ACC112 (cell line): ENCODE results near the gene VASH2.

Source experiments
- H2AFZ ChIP-seq: fragments of 200-600 bp; sonication (generic); one replicate; pipeline ENCODE4 v1.6.0; 2017; ENCODE audit warnings: antibody characterized with exemption, low read length; ENCODE audit not compliant: unreplicated experiment
- H3K27ac ChIP-seq: fragments of 200-600 bp; sonication (generic); 2 replicates; pipeline ENCODE4 v1.5.1; 2014; ENCODE audit warnings: low read depth, mild to moderate bottlenecking, antibody characterized with exemption, low read length, moderate library complexity
- H3K27me3 ChIP-seq: fragments of 200-600 bp; sonication (generic); 2 replicates; pipeline ENCODE4 v1.6.1; 2014; ENCODE audit warnings: mild to moderate bottlenecking, antibody characterized with exemption, low read length, moderate library complexity, mixed read lengths; ENCODE audit not compliant: insufficient read depth
- H3K36me3 ChIP-seq: fragments of 200-600 bp; sonication (generic); 2 replicates; pipeline ENCODE4 v1.6.1; 2016; ENCODE audit warnings: mild to moderate bottlenecking, antibody characterized with exemption, low read length, moderate library complexity, mixed read lengths; ENCODE audit not compliant: insufficient read depth
- H3K4me1 ChIP-seq: fragments of 200-600 bp; sonication (generic); one replicate; pipeline ENCODE4 v1.6.1; 2016; ENCODE audit warnings: low read length, mixed read lengths; ENCODE audit not compliant: insufficient read depth, unreplicated experiment, control insufficient read depth
- H3K4me3 ChIP-seq: fragments of 200-600 bp; sonication (generic); 2 replicates; pipeline ENCODE4 v1.5.1; 2014; ENCODE audit warnings: mild to moderate bottlenecking, low read depth, low read length
- H3K79me2 ChIP-seq: fragments of 200-600 bp; sonication (generic); one replicate; pipeline ENCODE4 v1.6.0; 2016; ENCODE audit warnings: low read length; ENCODE audit not compliant: control insufficient read depth, unreplicated experiment, insufficient read depth

VASH2 gene

GRCh38 chr1:212930986-212931678, 19.2 kb upstream of the VASH2 start:
- H3K79me2 ChIP-seq: no peaks in the 10 kb centered on the region
- no peak overlapping the region for H3K4me3 ChIP-seq
- H3K27ac ChIP-seq: no peak overlapping the region
- H3K4me1 ChIP-seq: no peaks in the 10 kb centered on the region
- H3K36me3 ChIP-seq: no peaks in the 10 kb centered on the region
- no peak overlapping the region for H2AFZ ChIP-seq
- peaks cover 7% of the 10 kb centered on the region; the same call in 1 of the 2 replicates for H3K27me3 ChIP-seq

- no peaks in the 10 kb centered on the region for H3K4me1 ChIP-seq
Observed at GRCh38 chr1:212933815-212934471, 16.4 kb upstream of the VASH2 start.

GRCh38 chr1:212935387-212935981, 14.9 kb upstream of the VASH2 start:
- no peak overlapping the region for H3K27ac ChIP-seq
- H3K27me3 ChIP-seq: peaks cover 13% of the 10 kb centered on the region; the same call in 1 of the 2 replicates
- no peaks in the 10 kb centered on the region for H3K36me3 ChIP-seq
- H3K79me2 ChIP-seq: no peaks in the 10 kb centered on the region
- H3K4me3 ChIP-seq: no peak overlapping the region
- H2AFZ ChIP-seq: no peak overlapping the region
- H3K4me1 ChIP-seq: no peaks in the 10 kb centered on the region

More at GRCh38 chr1:212933815-212934471, 16.4 kb upstream of the VASH2 start:
- Histone ChIP-seq H2AFZ (no peak overlapping the region), H3K27me3 (peaks cover 7% of the 10 kb centered on the region; the same call in 1 of the 2 replicates), H3K79me2 (no peaks in the 10 kb centered on the region), H3K4me3 (no peak overlapping the region), H3K27ac (no peak overlapping the region), H3K36me3 (no peaks in the 10 kb centered on the region)

GRCh38 chr1:212937034-212937433, 13.3 kb upstream of the VASH2 start:
- Histone ChIP-seq H3K27me3 (peaks cover 16% of the 10 kb centered on the region; the same call in 1 of the 2 replicates), H3K4me3 (no peak overlapping the region), H3K4me1 (no peaks in the 10 kb centered on the region), H3K79me2 (no peaks in the 10 kb centered on the region), H3K36me3 (no peaks in the 10 kb centered on the region), H3K27ac (no peak overlapping the region), H2AFZ (no peak overlapping the region)

- Histone ChIP-seq H3K36me3 (no peaks in the 10 kb centered on the region), H3K27ac (no peak overlapping the region), H3K79me2 (no peaks in the 10 kb centered on the region), H3K27me3 (peaks cover 16% of the 10 kb centered on the region; the same call in 1 of the 2 replicates), H3K4me3 (no peak overlapping the region), H3K4me1 (no peaks in the 10 kb centered on the region), H2AFZ (no peak overlapping the region)
Observed at GRCh38 chr1:212938846-212939245, 11.5 kb upstream of the VASH2 start.

GRCh38 chr1:212941452-212941851, 8.9 kb upstream of the VASH2 start:
- no peaks in the 10 kb centered on the region for H3K4me1 ChIP-seq
- H3K27ac ChIP-seq: no peak overlapping the region
- no peaks in the 10 kb centered on the region for H3K36me3 ChIP-seq
- no peak overlapping the region for H3K4me3 ChIP-seq
- peaks cover 9% of the 10 kb centered on the region; the same call in 1 of the 2 replicates for H3K27me3 ChIP-seq
- no peaks in the 10 kb centered on the region for H3K79me2 ChIP-seq
- H2AFZ ChIP-seq: no peak overlapping the region

- H3K4me1 ChIP-seq: no peaks in the 10 kb centered on the region
- H3K27ac ChIP-seq: no peak overlapping the region
- H3K4me3 ChIP-seq: no peak overlapping the region
- H3K36me3 ChIP-seq: no peaks in the 10 kb centered on the region
- H2AFZ ChIP-seq: no peak overlapping the region
- H3K27me3 ChIP-seq: peaks cover 9% of the 10 kb centered on the region; the same call in 1 of the 2 replicates
- no peaks in the 10 kb centered on the region for H3K79me2 ChIP-seq
Observed at GRCh38 chr1:212942679-212943392, 7.5 kb upstream of the VASH2 start.

- Histone ChIP-seq H3K4me3 (no peak overlapping the region), H2AFZ (no peak overlapping the region), H3K79me2 (no peaks in the 10 kb centered on the region), H3K27ac (no peak overlapping the region), H3K4me1 (no peaks in the 10 kb centered on the region), H3K36me3 (no peaks in the 10 kb centered on the region), H3K27me3 (peaks cover 9% of the 10 kb centered on the region; the same call in 1 of the 2 replicates)
Observed at GRCh38 chr1:212943393-212943710, 7.0 kb upstream of the VASH2 start.

- H3K4me3 ChIP-seq: no peak overlapping the region
- no peaks in the 10 kb centered on the region for H3K4me1 ChIP-seq
Observed at GRCh38 chr1:212944229-212944901, 6.0 kb upstream of the VASH2 start.

GRCh38 chr1:212945056-212945455, 5.3 kb upstream of the VASH2 start:
- Histone ChIP-seq H3K4me1 (no peaks in the 10 kb centered on the region), H3K4me3 (no peak overlapping the region), H3K27ac (no peak overlapping the region), H3K36me3 (no peaks in the 10 kb centered on the region), H3K79me2 (no peaks in the 10 kb centered on the region), H3K27me3 (peaks cover 16% of the 10 kb centered on the region; the same call in 1 of the 2 replicates), H2AFZ (no peak overlapping the region)

More at GRCh38 chr1:212944229-212944901, 6.0 kb upstream of the VASH2 start:
- Histone ChIP-seq H2AFZ (no peak overlapping the region), H3K27ac (no peak overlapping the region), H3K79me2 (no peaks in the 10 kb centered on the region), H3K36me3 (no peaks in the 10 kb centered on the region), H3K27me3 (peaks cover 15% of the 10 kb centered on the region; the same call in 1 of the 2 replicates)
